HepG2 (cell line): ENCODE measurements around the gene MAPK1. TPM values are rescaled to one million over a fixed set of nuclear protein-coding genes. Genes with fewer than 3 reads are reported as not detected.

Experiments
- ATAC-seq: fragments of 200-7000 bp; cut with Tn5 transposase; 3 replicates; pipeline ENCODE4 v1.9.1; 2020; ENCODE audit warnings: mild to moderate bottlenecking, moderate library complexity
- BruUV-seq: library from RNA; stranded (reverse); fragments of 400-500 nt; replicated peaks from 2 replicates; lab custom pipeline; 2021; lab: Mats Ljungman, UMichigan
- CTCF ChIA-PET: fragments of 300-600 bp; formaldehyde crosslinking; extraction: SDS; loops from one replicate; lab custom pipeline; 2021; ENCODE audit warnings: low total read pairs, inconsistent platforms, low intra/inter-chr PET ratio; lab: Yijun Ruan, JAX
- POLR2A ChIA-PET: fragments of 350-600 bp; sonication (Branson Sonifier 250); formaldehyde crosslinking; loops from one replicate; lab custom pipeline; 2020; ENCODE audit warnings: antibody characterized with exemption, inconsistent platforms; lab: Yijun Ruan, JAX
- DNase-seq: peaks from one replicate; pipeline ENCODE4 v3.0.0-alpha.2; 2015; ENCODE audit warnings: low spot score
- FAIRE-seq: peaks from 3 replicates; lab custom pipeline; 2011; peaks lifted over from hg19 to GRCh38; lab: Jason Lieb, UNC
- H2AFZ ChIP-seq: one replicate; pipeline ENCODE4 v1.6.1; 2011; ENCODE audit warnings: low read length, inconsistent platforms
- H3K27ac ChIP-seq: fragments of 300-600 bp; 3 replicates; pipeline ENCODE4 v1.8.0; 2011; ENCODE audit warnings: mixed run types, mild to moderate bottlenecking, mixed read lengths, low read length, inconsistent platforms; ENCODE audit not compliant: insufficient read depth; ENCODE audit errors: extremely low read length
- H3K27me3 ChIP-seq, 2 experiments: fragments of 200-600 bp in 1 of 2; 2 replicates in 1 of 2; 3 replicates in 1 of 2; pipeline versions ENCODE4 v1.6.0 to v1.8.0; 2011; ENCODE audit warnings: low read length in 2 of 2, mild to moderate bottlenecking in 2 of 2, moderate library complexity in 2 of 2, inconsistent platforms in 1 of 2; ENCODE audit not compliant: insufficient read depth in 2 of 2, control insufficient read depth in 1 of 2
- H3K36me3 ChIP-seq, 2 experiments: fragments of 200-600 bp in 1 of 2; replicated peaks in 1 of 2; 2 replicates in 1 of 2; 3 replicates in 1 of 2; pipeline versions ENCODE4 v1.5.1 to v1.8.0; 2011; ENCODE audit warnings: low read length in 2 of 2, inconsistent platforms in 1 of 2; ENCODE audit not compliant: insufficient read depth in 2 of 2, control insufficient read depth in 1 of 2
- H3K4me1 ChIP-seq: 2 replicates; pipeline ENCODE4 v1.5.1; 2012; ENCODE audit warnings: low read length, inconsistent platforms; ENCODE audit not compliant: insufficient read depth
- H3K4me2 ChIP-seq: 2 replicates; pipeline ENCODE4 v1.6.0; 2011; ENCODE audit warnings: low read depth, low read length, inconsistent platforms
- H3K4me3 ChIP-seq, 3 experiments: fragments of 200-600 bp in 1 of 3; sonication (generic), shearing (Covaris generic) in 1 of 3; replicated peaks in 1 of 3; 2 replicates each; pipeline ENCODE4 v1.5.1; 2011 to 2016; ENCODE audit warnings: low read length in 3 of 3, inconsistent platforms in 2 of 3, low read depth in 2 of 3, mild to moderate bottlenecking in 2 of 3, control low read depth in 1 of 3, mixed read lengths in 1 of 3; ENCODE audit not compliant: insufficient read depth in 1 of 3
- H3K79me2 ChIP-seq: one replicate; pipeline ENCODE4 v1.6.1; 2011; ENCODE audit warnings: low read length, inconsistent platforms; ENCODE audit not compliant: insufficient read depth
- H3K9ac ChIP-seq: 2 replicates; pipeline ENCODE4 v1.6.0; 2011; ENCODE audit warnings: mild to moderate bottlenecking, low read depth, low read length, inconsistent platforms; ENCODE audit not compliant: insufficient read depth
- H3K9me3 ChIP-seq: 2 replicates; pipeline ENCODE4 v1.5.1; 2012; ENCODE audit warnings: mild to moderate bottlenecking, low read length
- H4K20me1 ChIP-seq: 2 replicates; pipeline ENCODE4 v1.6.0; 2011; ENCODE audit warnings: inconsistent platforms, mild to moderate bottlenecking, low read length, moderate library complexity; ENCODE audit not compliant: insufficient read depth
- ARNT2 ChIP-seq: sonication (generic); formaldehyde crosslinking; IDR thresholded peaks from 2 replicates; pipeline ENCODE4 v1.8.0; 2022; ENCODE audit warnings: mild to moderate bottlenecking, low read depth, missing genetic modification reagents, moderate library complexity
- ETV6 ChIP-seq: sonication (generic); formaldehyde crosslinking; conservative IDR thresholded peaks from 2 replicates; pipeline ENCODE4 v1.4.0; 2020; ENCODE audit warnings: missing genetic modification reagents
- KLF9 ChIP-seq: IDR thresholded peaks from 2 replicates; pipeline ENCODE4 v1.6.1; 2016; ENCODE audit warnings: low read depth
- SKI ChIP-seq: fragments of 450-650 bp; IDR thresholded peaks from one replicate; pipeline ENCODE4 v1.6.1; 2018; ENCODE audit warnings: mild to moderate bottlenecking; ENCODE audit not compliant: partially characterized antibody
- SMAD3 ChIP-seq: sonication (generic); formaldehyde crosslinking; IDR thresholded peaks from 2 replicates; pipeline ENCODE4 v1.4.0; 2020; ENCODE audit warnings: missing genetic modification reagents
- ZNF577 ChIP-seq: sonication (generic); formaldehyde crosslinking; IDR thresholded peaks from 2 replicates; pipeline ENCODE4 v1.4.0; 2020; ENCODE audit warnings: mild to moderate bottlenecking, low read depth, missing genetic modification reagents, borderline replicate concordance
- WGBS: methylation state at CpG from one replicate; pipeline ENCODE4 v1.1.6; 2017; ENCODE audit warnings: low lambda C conversion rate; 5-methylcytosine and 5-hydroxymethylcytosine counted together
- in situ Hi-C: cut with HindIII; loops from 2 replicates; pipeline ENCODE4 v1.10.0; 2017; ENCODE audit warnings: low pct_unique_long_range_greater_than_20kb; ENCODE audit not compliant: extremely low pct_ligation_motif_present
- intact Hi-C: fragments of 100-400 bp; cut with micrococcal nuclease; formaldehyde crosslinking; loops from one replicate; pipeline ENCODE4 v1.10.0; 2022; ENCODE audit not compliant: unreplicated experiment
- polyA plus RNA-seq, 8 experiments: library from polyadenylated mRNA; depleted of rRNA in 3 of 8; stranded (reverse) in 7 of 8; unstranded in 1 of 8; fragments of >200 nt; fragmentation: Illumina TruSeq in 4 of 8; extraction: Trizol in 4 of 8; gene quantifications; 2 replicates each; pipeline versions ENCODE4 v1.2.1 to v1.2.3, GENCODE V29; 2011 to 2016; ENCODE audit warnings: low read depth in 4 of 8, missing spikeins in 1 of 8, mixed read lengths in 1 of 8; ENCODE audit not compliant: insufficient read depth in 1 of 8
- total RNA-seq, 5 experiments: library from RNA; depleted of rRNA; stranded (reverse); fragments of >200 nt; fragmentation: Illumina TruSeq; extraction: Trizol; gene quantifications; 2 replicates each; pipeline ENCODE4 v1.2.3, GENCODE V29; 2016; ENCODE audit warnings: low read depth in 1 of 5
- TF ChIP-seq, protein P1 (sequence below): sonication (generic); formaldehyde crosslinking; IDR thresholded peaks from 2 replicates; pipeline ENCODE4 v1.5.0; 2020; ENCODE audit warnings: missing genetic modification reagents
- TF ChIP-seq, protein P2 (sequence below): IDR thresholded peaks from 2 replicates; pipeline ENCODE4 v1.6.1; 2016; ENCODE audit warnings: control low read depth
- TF ChIP-seq, protein P3 (sequence below): sonication (generic); formaldehyde crosslinking; IDR thresholded peaks from 2 replicates; pipeline ENCODE4 v1.8.1; 2023; ENCODE audit warnings: mild to moderate bottlenecking, moderate library complexity, missing genetic modification reagents
- TF ChIP-seq, protein P4 (sequence below): sonication (generic); formaldehyde crosslinking; IDR thresholded peaks from 2 replicates; pipeline ENCODE4 v1.4.0; 2020; ENCODE audit warnings: mild to moderate bottlenecking, missing genetic modification reagents
- TF ChIP-seq, protein P5 (sequence below): sonication (generic); formaldehyde crosslinking; IDR thresholded peaks from 2 replicates; pipeline ENCODE4 v1.5.0; 2020; ENCODE audit warnings: missing genetic modification reagents

Gene MAPK1
- total and polyA plus RNA-seq, 2 of the 13 experiments (the other 11 are each of a cell fraction or from before 2014, with no cell fraction given), result 107 to 114 TPM

DNA sequence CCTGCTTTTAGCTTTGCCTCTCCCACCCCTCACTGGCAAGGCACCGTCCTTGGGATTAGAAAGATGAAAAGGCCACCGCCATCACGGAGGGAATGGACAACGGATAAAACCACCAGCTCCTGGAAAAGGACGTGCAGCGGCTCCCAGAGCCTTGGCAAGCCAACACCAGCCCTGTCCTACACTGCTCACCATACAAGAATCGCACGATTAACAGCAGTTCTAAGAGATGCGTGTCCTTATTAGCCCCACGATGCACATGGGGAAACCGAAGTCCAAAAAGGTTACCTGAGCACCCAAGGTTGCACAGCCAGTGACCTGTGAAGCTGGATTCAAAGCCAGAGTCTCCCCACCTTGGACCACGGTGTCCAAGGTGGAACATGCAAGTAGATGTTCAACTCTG, 139.2 kb downstream of the MAPK1 start:
- DNase-seq, result no peak
- POLR2A ChIA-PET, result interaction anchor here (0.6 kb wide), 1 partner anchor 35 kb away, joined by 3 read pairs; no protein-coding TSS in a partner anchor
- TF ChIP-seq ZNF577 (CRISPR knock-in tag) (no peak), KLF9 (CRISPR knock-in tag) (no peak), ETV6 (no peak), SKI (no peak), ARNT2 (CRISPR knock-in tag) (no peak), SMAD3 (CRISPR knock-in tag) (no peak)
- TF ChIP-seq, protein P1, sequence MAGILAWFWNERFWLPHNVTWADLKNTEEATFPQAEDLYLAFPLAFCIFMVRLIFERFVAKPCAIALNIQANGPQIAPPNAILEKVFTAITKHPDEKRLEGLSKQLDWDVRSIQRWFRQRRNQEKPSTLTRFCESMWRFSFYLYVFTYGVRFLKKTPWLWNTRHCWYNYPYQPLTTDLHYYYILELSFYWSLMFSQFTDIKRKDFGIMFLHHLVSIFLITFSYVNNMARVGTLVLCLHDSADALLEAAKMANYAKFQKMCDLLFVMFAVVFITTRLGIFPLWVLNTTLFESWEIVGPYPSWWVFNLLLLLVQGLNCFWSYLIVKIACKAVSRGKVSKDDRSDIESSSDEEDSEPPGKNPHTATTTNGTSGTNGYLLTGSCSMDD (CRISPR knock-in tag), result no peak
- TF ChIP-seq, protein P2, sequence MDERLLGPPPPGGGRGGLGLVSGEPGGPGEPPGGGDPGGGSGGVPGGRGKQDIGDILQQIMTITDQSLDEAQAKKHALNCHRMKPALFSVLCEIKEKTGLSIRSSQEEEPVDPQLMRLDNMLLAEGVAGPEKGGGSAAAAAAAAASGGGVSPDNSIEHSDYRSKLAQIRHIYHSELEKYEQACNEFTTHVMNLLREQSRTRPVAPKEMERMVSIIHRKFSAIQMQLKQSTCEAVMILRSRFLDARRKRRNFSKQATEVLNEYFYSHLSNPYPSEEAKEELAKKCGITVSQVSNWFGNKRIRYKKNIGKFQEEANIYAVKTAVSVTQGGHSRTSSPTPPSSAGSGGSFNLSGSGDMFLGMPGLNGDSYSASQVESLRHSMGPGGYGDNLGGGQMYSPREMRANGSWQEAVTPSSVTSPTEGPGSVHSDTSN, result no peak
- TF ChIP-seq, protein P3, sequence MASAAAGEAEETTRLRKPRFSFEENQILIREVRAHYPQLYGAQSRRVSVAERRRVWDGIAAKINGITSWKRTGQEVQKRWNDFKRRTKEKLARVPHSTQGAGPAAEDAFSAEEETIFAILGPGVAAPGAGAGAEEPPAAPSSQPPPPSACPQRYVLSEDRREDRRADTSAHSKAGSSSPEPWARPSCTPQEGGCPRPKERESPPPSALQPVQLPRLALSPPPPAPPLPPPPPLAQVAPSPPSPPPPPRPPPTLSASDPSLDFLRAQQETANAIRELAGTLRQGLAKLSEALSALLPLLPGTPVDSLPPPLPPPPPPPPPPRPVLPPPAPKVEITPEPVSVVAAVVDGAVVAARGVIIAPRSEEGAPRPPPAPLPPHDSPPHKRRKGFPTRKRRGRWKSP (CRISPR knock-in tag), result no peak
- TF ChIP-seq, protein P4, sequence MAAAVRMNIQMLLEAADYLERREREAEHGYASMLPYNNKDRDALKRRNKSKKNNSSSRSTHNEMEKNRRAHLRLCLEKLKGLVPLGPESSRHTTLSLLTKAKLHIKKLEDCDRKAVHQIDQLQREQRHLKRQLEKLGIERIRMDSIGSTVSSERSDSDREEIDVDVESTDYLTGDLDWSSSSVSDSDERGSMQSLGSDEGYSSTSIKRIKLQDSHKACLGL (CRISPR knock-in tag), result no peak
- TF ChIP-seq, protein P5, sequence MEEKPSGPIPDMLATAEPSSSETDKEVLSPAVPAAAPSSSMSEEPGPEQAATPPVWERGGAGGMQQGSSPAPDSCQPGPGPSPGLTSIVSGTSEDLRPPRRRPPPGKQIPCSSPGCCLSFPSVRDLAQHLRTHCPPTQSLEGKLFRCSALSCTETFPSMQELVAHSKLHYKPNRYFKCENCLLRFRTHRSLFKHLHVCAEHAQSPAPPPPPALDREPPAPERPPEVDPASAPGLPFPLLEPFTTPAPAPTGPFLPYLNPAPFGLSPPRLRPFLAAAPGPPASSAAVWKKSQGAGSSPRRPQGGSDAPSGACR (CRISPR knock-in tag), result no peak
- Histone ChIP-seq H3K36me3 (no peaks in the 10 kb centered on the region), H3K9me3 (no peaks in the 10 kb centered on the region), H3K4me2 (no peak overlapping the region), H3K27ac (no peak overlapping the region), H3K79me2 (no peaks in the 10 kb centered on the region), H4K20me1 (no peaks in the 10 kb centered on the region), H3K9ac (no peak overlapping the region), H3K4me1 (peaks cover 5% of the 10 kb centered on the region; the same call in 1 of the 2 replicates), H2AFZ (no peak overlapping the region), H3K4me3 (no peak overlapping the region), H3K27me3 (peaks cover 0 to 7% of the 10 kb centered on the region in 2 experiments; a peak in 2 of 5 replicates)
- FAIRE-seq, result no peak
- BruUV-seq, result no TSS peak
- intact Hi-C loops (no loop called here), in situ Hi-C loops (no loop called here)
- no peak for ATAC-seq
- CTCF ChIA-PET, result no interaction called here
- WGBS, result 41% methylated on average over 12 of the region's 12 CpGs
